GM15510 (cell line): ENCODE data around the gene PARP11.

Experiments used
- POLR2A ChIP-seq: IDR thresholded peaks from 3 replicates; pipeline ENCODE4 v1.6.1; 2011; ENCODE audit warnings: borderline replicate concordance; ENCODE audit not compliant: insufficient read length; ENCODE audit errors: extremely low read depth

PARP11 gene

GRCh38 chr12:3770891-3771290, 102.3 kb downstream of the PARP11 start:
- no peak for TF ChIP-seq POLR2A

- no peak for TF ChIP-seq POLR2A
Observed at GRCh38 chr12:3768911-3769447, 104.2 kb downstream of the PARP11 start.

GRCh38 chr12:3761116-3761735, 112.0 kb downstream of the PARP11 start:
- TF ChIP-seq POLR2A = no peak

DNA sequence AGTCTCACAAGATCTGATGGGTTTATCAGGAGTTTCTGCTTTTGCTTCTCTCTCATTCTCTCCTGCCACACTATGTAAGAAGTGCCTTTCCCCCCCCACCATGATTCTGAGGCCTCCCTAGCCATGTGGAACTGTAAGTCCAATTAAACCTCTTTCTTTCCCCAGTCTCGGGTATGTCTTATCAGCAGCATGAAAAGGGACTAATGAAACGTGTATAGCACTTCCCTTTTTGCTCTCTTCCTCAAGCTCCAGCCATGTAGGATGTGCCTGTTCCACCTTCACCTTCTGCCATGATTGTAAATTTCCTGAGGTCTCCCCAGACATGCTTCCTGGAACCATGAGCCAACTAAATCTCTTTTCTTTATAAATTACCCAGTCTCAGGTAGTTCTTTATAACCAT, 113.3 kb downstream of the PARP11 start:
- no peak for TF ChIP-seq POLR2A
